ENCODE measurements around the gene ROBO1.

ROBO1 gene

GRCh38 chr3:78917536-78917935 is 850.3 kb downstream of the ROBO1 start:
- TF ChIP-seq CTCF (conservative IDR thresholded peaks at IDR 0.05; ENCODE audit: control insufficient read depth, insufficient read depth, low read depth, low read length), result no peak
- no peak overlapping the region for H3K4me3 ChIP-seq (ENCODE audit: control insufficient read depth, low read depth, low read length)
- no peak for DNase-seq (ENCODE audit: low read depth)

GRCh38 chr3:78913711-78914110 is 854.1 kb downstream of the ROBO1 start:
- DNase-seq (ENCODE audit: low read depth), result no peak
- TF ChIP-seq CTCF (conservative IDR thresholded peaks at IDR 0.05; ENCODE audit: control insufficient read depth, insufficient read depth, low read depth, low read length), result no peak
- H3K4me3 ChIP-seq (ENCODE audit: control insufficient read depth, low read depth, low read length), result no peak overlapping the region

GRCh38 chr3:78912687-78913086 is 855.1 kb downstream of the ROBO1 start:
- DNase-seq (ENCODE audit: low read depth), result no peak
- H3K4me3 ChIP-seq (ENCODE audit: control insufficient read depth, low read depth, low read length), result no peak overlapping the region
- no peak for TF ChIP-seq CTCF (conservative IDR thresholded peaks at IDR 0.05; ENCODE audit: control insufficient read depth, insufficient read depth, low read depth, low read length)

- H3K4me3 ChIP-seq (ENCODE audit: control insufficient read depth, low read depth, low read length), result no peak overlapping the region
- DNase-seq (ENCODE audit: low read depth), result no peak
- TF ChIP-seq CTCF (conservative IDR thresholded peaks at IDR 0.05; ENCODE audit: control insufficient read depth, insufficient read depth, low read depth, low read length), result no peak
Observed at GRCh38 chr3:78912259-78912658, 855.5 kb downstream of the ROBO1 start.

GRCh38 chr3:78911394-78911793 is 856.4 kb downstream of the ROBO1 start:
- H3K4me3 ChIP-seq (ENCODE audit: control insufficient read depth, low read depth, low read length), result no peak overlapping the region
- TF ChIP-seq CTCF (conservative IDR thresholded peaks at IDR 0.05; ENCODE audit: control insufficient read depth, insufficient read depth, low read depth, low read length), result no peak
- DNase-seq (ENCODE audit: low read depth), result no peak

- no peak for TF ChIP-seq CTCF (conservative IDR thresholded peaks at IDR 0.05; ENCODE audit: control insufficient read depth, insufficient read depth, low read depth, low read length)
Observed at GRCh38 chr3:78908236-78908635, 859.6 kb downstream of the ROBO1 start.

GRCh38 chr3:78907367-78907766 is 860.4 kb downstream of the ROBO1 start:
- no peak overlapping the region for H3K4me3 ChIP-seq (ENCODE audit: control insufficient read depth, low read depth, low read length)
- no peak for TF ChIP-seq CTCF (conservative IDR thresholded peaks at IDR 0.05; ENCODE audit: control insufficient read depth, insufficient read depth, low read depth, low read length)
- DNase-seq (ENCODE audit: low read depth), result peak; percentile 38

More at GRCh38 chr3:78908236-78908635, 859.6 kb downstream of the ROBO1 start:
- DNase-seq (ENCODE audit: low read depth), result peak; percentile 43
- no peak overlapping the region for H3K4me3 ChIP-seq (ENCODE audit: control insufficient read depth, low read depth, low read length)
